HG02884 (cell line): Measurements from ENCODE around the gene FOXC2.

Experiments
- ATAC-seq: cut with Tn5 transposase; IDR thresholded peaks from one replicate; pipeline ENCODE4 v1.9.1; 2021; ENCODE audit warnings: mild to moderate bottlenecking, moderate library complexity; ENCODE audit not compliant: unreplicated experiment

The FOXC2 gene

DNA sequence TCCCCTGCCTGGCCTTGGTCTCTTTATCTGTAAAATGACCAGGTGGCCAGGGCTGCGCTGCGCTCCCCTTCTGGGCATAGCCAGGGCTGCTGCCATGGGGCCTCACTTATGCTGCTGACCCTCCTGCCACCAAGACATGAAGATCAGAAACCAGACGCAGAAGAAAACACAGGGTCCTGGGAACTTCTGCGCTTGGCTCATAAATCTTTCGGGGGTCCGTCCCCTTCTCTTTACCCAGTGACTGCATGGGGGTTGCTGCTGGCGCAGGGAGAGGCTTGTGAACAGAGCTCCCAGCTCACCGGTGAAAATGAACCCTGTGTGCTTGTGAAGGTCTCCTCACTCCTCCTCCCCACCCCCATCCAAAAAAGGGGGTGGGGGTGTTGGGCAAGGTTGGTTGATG is 6.0 kb downstream of the FOXC2 start:
- no peak for ATAC-seq

DNA sequence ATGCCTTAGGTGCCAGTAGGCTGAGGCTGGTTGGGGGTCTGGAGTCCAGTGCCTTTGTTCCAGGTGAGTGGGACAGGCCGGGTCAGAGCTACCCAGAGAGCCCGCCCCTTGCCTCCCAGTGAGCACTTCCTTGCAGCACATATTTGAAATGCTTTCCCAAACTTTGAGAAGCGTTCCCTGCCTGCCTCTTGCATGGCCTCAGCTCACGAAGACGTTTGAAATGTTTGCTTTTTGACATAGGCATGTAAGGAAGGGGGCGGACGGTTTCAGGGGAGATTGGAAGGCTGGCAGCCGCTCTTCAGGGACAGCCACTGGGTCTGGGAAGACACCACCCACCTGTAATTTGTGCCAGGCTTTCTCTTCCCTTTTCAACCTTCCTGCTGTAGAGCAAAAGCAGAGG is 6.6 kb downstream of the FOXC2 start:
- ATAC-seq: no peak

DNA sequence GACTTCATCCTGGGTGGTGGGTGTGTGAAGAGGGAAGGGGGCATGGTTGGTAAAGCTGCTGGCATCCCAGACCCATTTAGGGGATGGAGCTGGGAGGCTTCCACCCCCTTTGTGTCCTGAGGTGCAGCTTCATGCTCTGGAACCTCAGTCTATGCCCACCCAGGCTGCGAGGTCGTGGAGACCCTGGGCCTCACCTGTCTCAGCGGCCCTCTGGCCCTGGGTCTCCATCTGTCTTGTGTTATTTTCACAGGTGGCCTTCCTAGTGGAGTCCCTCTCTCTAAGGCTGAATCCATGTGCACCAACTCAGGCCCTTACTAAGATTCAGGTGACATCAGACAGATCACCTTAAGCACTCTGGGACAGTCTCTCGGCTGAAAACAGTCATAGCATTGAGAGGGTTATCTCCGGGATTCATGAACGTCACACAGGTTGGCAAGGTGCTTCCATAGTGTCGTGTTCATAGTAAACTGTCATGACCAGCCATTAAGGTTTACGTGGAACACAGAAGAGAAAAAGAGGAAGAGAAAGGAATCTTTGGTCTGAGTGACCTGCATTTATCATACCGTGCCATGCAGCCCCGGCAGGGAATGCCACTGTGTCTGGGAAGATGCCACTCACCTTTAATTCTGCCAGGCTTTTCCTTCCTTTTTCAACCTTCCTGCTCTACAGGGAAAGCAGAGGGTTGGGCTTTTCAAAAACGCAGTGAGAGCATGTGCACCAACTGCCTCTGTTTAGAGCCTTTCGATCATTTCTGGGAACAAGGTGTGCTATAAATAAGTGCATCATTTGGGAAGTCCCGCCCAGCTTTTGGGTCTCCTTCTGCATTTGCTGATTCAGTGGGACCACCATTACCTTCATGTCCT is 7.2 kb downstream of the FOXC2 start:
- no peak for ATAC-seq

DNA sequence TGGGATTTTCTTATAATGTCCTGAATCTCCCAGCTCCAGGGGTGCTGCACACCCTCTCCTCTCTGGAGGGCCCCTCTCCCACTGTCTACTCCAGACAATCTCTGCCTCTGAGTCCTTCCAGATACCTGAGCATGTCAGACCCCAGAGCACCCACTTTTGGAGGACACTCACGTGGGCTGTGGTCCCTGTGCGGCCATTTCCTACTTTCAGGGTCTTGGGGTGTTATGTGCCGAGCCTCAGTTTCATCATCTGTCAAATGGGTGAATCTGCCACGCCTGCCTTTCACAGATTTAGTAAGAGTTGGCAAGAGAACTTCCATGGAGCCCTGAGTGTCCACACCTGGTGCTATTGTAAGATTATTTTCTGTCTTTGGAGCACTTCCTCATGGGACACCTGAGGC is 8.0 kb downstream of the FOXC2 start:
- ATAC-seq: no peak

DNA sequence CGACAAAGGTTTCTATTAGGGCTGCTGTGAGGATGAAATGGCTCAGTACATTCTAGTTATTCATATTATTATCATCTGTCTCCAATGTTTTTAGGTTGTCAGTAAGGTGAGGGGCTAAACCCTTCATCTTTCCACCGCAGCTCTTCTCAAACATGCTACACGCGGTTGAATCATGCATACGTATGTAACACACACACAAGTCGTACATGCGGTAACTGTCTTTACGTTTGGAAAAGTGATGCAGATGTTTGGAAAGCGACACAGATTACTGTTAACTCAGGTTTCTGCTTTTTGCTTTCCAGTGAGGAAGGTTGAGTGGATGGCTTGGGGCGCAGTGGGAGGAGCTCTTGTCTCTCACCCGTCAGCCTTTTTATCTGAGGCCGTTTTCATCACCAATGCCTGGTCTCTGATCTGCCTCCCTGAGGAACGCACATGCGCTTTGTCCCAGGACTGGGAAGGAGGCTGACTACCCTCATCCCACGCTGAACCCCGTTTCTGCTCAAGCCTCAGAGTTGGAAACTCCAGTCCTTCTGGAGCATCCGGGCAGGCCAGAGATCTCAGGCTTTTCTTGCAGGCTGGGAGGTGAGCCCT is 8.6 kb downstream of the FOXC2 start:
- ATAC-seq: no peak

DNA sequence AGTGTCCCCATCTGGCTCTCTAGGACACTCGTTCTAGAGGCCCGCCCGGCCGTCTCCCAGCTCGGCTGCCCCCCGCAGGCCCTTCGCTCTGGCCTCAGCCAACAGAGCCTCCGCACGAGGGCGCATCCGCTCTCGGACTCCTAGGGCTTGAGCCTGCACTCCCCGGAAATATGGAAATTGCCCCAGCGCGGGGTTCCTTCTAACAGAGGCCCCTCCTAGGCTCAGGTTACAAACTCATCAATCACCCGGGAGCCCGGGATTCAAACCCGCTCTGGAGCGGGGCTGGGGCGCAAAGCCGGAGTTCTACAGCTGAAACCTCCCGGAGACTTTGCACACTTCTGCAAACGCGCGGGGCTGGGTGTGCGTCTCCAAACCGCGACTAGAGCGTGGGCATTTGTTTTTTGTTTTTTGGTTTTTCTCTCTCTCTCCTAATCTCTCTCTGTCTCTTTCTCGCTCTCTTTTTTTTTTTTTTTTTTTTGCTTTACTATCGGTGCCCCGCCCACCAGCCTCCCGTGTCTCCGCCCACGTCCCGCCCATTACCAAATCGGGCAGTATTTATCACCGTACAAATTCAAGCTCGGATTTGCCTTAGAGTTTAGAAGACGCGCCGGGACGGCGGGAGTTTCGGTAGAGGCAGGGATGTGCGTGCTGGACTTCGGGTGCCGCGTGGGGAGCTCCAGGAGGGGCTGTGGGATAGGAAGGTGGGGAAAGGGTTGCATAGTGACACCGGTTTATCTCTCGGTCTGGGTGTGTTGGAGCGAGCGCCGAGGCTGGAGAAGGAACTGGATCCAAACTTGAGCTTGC is 9.3 kb downstream of the FOXC2 start:
- no peak for ATAC-seq

DNA sequence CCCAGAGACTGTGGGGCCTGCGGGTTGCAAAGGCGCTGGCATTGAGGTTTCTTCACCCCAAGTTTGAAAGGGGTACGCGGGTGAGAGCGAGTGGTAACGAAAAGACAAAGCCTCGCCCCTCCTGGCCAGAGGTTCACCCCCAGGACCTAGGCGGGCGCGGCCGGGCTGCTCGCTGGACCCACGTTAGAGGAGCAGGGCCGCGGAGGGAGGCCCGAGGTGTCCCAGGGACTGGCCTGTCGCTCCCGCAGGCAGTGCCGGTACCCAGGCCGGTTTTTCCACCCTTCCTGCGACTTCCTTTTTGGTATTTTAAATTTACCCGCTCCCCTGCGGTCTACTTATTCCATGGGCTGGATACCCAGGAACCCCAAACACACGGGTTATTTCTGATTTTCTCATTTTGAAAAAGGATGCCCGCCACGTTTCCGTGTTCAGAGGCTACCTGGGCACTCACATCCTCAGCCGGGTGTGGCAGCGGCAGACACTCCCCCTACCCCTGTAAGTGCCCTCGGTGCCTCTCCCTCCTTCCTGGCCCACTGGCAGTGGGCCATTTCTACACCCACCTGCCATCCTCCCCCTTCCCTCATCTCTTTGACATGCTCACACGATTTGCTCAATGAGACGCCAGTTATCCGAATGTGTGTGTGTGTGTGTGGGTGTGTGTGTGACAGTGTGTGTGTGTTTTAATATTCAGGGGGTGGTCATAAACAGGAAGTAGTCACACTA is 10.1 kb downstream of the FOXC2 start:
- ATAC-seq: no peak

DNA sequence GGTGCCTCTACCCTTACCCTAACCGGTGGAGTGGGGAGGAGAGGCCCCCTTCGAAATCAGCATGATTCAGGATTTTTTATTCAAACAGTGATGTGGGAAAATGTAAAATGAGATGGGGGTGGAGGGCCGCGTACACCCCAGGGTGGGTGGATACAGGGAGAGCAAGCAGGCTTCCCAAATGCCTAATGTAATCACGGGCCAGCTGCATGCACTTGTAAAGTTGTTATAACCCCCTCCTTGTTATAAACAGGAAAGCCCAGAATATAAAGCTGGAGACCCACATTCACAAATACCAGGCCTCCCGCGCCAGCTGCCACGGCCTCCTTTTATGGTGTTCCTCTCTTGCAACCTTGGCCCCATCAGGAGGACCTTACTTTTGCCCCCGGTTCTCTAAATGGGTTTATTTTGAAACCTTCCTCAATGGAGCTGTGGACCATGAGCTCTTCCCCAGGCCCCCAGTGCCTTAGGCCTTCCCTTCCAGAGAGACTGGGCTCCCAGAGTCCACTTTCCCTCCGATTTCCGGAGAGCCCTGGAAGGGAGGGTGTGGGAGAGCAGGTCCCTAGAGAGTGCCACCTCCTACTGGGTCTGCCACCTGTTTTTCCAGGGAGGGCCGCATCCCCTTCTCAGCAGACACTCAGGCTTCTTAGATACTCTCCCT is 10.8 kb downstream of the FOXC2 start:
- no peak for ATAC-seq

DNA sequence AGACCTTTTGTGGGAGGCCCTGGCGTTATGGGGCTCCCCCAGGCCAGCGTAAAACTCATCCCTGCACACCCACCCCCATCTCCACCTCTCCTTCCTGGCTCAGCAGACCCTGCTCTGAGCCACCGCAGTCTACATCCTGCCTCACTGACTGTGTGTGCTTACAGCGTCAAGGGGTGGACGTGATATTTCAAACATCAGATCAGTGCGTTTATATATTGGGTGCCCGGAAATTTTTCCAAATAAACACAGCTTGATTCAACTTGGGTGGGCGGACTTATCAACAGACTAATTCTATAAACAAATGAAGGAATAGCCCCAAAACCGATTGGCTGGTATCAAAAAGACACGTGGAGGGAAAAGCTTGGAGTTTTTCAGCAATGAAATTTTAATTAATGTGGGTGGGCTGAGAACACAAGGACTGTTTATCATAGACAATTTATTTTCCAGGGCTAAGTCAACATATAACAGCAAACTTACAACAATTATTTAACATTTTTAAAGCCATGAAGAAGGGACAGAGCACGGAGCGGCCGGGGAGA is 11.5 kb downstream of the FOXC2 start, which contains the start of gene FOXL1:
TSS of gene FOXL1 (plus strand) at position 489 of the 539 bp plus-strand sequence. CDS start 175 bp downstream, outside the sequence.
- ATAC-seq: no peak

DNA sequence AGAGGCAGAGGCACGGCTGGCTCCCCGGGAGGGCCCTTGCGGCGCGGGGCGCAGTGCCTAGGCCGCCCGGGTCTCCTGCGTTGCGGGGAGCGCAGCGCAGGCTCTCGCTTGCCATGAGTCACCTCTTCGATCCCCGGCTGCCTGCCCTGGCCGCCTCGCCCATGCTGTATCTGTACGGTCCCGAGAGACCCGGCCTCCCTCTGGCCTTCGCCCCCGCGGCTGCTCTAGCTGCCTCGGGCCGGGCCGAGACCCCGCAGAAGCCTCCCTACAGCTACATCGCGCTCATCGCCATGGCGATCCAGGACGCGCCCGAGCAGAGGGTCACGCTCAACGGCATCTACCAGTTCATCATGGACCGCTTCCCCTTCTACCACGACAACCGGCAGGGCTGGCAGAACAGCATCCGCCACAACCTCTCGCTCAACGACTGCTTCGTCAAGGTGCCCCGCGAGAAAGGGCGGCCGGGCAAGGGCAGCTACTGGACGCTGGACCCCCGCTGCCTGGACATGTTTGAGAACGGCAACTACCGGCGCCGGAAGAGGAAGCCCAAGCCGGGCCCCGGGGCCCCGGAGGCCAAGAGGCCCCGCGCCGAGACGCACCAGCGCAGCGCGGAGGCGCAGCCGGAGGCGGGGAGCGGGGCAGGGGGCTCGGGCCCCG is 12.1 kb downstream of the FOXC2 start:
- ATAC-seq: no peak

DNA sequence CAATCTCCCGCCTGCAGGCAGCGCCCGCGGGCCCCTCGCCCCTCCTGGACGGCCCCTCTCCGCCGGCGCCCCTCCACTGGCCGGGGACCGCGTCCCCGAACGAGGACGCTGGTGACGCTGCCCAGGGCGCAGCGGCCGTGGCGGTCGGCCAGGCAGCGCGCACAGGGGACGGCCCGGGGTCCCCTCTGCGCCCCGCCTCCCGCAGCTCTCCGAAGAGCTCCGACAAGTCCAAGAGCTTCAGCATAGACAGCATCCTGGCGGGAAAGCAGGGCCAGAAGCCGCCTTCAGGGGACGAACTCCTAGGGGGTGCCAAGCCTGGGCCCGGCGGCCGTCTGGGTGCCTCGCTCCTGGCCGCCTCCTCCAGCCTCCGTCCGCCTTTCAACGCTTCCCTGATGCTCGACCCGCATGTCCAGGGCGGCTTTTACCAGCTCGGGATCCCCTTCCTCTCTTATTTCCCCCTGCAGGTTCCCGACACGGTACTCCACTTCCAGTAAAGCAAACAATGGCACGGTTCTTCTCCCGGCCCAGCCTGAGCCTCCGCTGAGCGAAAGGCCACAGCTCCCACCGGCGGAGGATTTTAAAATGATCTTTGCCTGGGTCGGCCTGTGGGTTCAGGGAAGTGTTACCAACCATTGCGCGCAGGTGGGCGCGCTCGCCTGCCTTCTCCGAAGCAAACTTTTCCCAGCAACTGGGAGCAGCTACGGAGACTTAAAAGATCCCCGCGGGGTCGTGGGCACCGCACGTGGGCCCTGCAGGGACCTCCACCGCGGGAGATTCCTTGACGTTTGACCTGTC is 12.8 kb downstream of the FOXC2 start:
- no peak for ATAC-seq

DNA sequence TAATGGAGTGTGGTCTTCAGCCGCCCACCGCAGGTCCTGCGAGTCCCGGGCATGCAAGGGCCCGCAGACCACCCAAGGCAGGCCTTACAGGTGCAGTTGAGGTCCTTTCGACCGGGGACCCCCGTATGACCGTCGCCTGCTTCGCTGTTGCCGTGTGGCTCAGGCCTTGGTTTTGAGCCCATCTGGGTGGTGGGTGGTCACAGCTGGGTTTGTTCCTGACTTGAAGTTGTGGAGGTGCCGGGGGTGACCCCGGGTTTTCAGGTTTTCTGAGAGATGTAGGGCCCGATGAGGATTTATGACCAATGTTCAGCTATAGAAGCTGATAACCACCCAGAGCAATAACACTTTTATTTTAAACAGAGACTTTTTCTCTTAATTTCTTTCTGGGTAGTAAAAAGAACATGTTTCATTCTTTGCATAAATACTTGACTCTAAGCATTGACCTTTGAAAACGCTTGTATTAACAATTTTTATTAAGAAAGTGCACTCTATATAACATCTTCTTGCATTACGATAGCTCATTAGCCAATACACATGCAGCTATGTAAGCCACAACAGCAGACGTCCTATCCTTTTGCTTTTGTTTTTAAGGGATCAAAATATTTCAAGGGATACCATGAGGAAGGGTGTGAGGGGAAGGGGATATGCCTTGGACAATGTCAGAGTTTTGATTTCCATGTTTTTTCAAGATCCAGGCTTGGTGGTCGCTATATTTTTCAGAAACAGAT is 13.6 kb downstream of the FOXC2 start:
- no peak for ATAC-seq

DNA sequence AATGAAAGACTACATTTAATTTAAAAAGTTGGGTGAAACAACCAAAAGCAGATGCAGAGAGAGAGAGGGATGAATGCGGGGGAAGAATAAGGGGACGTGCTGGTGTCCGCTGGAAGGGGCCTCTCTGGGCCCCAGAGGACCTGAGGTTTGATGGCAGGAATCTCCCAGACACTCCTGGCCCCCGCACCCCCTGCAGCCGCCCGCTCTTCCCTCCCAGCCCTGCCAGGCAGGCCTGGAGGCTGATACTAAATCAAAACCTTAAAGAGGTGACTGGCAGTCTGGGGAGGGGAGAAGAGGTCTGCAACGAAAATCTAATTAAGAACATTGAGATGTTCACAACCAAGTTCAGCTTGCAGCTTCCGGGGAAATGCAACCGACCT is 14.2 kb downstream of the FOXC2 start:
- no peak for ATAC-seq

DNA sequence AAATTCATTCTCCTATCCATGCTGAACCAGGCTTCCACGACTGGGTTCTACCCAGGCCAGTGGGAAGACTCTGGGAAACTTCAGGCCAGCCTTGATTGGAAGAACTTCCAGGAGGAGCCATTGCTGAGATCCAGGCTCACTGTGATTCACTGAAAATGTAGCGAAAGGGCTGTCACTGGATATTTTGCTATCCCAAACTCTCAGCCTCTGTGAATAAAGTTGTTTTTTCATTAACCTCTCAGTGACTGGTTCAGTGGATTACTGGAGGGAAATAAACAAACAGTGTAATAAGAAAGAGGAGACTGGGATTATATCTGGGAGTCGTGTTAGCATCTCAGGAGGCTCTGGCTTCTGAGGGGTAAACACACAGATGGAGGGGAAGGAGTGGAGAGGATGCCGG is 14.8 kb downstream of the FOXC2 start:
- no peak for ATAC-seq

DNA sequence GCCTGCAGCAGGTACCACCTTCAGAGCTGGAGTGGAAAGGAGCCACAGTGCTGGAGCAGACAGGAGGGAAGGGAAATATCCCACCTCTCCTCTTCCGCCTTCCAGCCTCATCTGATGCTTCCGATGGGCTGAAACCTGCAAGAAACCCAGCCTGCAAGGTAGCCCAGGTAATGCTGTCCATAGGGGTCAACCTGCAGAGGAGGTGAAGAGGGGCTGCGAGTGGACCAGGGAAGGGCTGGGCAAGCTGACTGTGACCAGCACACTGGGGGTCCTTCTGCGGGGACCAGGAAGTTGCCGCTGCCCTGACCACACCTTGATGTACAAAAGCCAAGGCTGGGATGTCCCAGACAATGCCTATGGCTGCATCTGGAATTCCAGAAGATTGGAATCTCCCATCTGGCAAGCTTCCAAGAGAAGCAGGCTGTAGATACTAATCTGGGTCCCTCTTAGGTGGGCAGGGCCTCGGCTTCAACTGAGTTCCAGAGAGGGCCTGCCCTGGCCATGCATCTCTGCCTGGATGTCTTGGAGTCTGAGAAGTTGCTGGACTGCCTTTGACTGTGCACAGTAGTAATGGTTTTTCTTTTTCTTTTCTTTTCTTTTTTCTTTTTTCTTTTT is 17.5 kb downstream of the FOXC2 start:
- no peak for ATAC-seq

DNA sequence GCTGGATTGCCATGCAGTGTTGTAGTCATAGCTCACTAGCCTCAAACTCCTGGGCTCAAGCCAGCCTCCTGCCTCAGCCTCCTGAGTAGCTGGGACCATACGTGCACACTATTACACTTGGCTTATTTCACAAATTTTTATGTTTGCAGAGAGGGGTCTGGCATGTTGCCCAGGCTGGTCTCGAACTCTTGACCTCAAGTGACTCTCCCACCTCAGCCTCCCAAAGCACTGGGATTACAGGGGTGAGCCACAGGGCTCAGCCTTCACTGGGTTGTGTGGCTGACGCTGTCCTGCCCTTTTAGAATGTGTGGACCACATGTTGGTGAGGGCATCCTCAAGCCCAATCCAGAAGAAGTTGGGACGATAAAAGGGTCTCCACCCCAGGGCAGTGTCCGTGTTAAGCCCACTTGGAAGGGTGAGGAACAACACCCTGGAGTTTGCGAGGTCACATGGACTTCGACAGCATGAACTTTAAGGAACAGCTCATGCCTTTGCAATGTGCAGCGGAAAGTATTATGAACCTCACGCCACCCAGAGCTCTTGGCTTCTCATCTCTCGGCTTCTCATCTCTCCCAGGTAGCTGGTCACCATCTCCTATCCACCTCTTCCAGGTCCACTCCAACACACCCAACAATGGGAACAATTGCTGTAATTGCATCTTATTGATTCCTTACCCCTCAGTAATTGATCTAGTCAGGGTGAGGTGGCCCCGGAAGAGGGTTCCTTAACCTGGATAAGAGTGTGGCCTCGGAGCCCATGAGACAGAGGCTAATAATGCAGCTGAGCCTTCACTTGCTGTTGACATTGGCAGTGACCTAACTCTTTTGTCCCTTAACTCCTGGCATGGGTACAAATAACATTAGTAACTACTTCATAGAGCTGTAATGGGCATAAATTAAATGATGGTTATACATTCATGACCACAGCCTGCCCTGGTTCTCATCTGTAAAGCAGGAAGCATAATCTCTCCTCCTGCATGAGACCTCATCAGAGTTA is 18.4 kb downstream of the FOXC2 start:
- no peak for ATAC-seq
